ENCODE measurements around the gene PRRT2. TPM values are rescaled to one million over a fixed set of nuclear protein-coding genes. Genes with fewer than 3 reads are reported as not detected.

Gene PRRT2
- total and polyA plus RNA-seq, 2 experiments from 2014 or later = 13.3 to 16.6 TPM

DNA sequence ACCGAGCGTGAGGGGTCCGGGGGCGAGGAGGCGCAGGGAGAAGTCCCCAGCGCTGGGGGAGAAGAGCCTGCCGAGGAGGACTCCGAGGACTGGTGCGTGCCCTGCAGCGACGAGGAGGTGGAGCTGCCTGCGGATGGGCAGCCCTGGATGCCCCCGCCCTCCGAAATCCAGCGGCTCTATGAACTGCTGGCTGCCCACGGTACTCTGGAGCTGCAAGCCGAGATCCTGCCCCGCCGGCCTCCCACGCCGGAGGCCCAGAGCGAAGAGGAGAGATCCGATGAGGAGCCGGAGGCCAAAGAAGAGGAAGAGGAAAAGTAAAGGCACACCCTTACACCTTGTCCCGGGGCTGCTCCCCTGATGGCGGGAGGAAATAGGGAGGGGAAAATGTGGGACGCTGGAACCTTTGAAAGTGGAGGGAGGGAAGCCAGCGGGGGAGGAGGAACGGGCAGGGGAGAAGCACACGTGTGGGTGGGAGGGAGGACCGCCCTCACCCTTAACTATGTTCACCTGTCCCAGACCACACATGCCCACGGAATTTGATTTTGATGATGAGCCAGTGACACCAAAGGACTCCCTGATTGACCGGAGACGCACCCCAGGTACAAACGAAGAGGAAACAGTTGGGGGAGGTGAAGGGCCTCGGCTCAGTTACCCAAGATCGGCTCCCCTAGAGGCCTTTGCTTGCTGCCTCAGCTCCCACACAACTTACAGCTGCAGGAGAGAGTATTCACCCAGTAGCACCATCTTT, 4.9 kb downstream of the PRRT2 start:
- Histone ChIP-seq H3K27me3 (ENCODE audit: insufficient read depth) (no peaks in the 10 kb centered on the region), H3K4me1 (ENCODE audit: insufficient read depth) (peaks cover 45% of the 10 kb centered on the region), H3K27ac (ENCODE audit: low read depth) (peak overlapping the region; percentile 78), H3K79me2 (replicated peaks; ENCODE audit: insufficient read depth) (peaks cover 23% of the 10 kb centered on the region), H4K20me1 (replicated peaks; ENCODE audit: insufficient read depth) (0 out of 2 replicates have a peak, but pooled peaks cover 5% of the 10 kb centered on the region), H3K36me3 (ENCODE audit: insufficient read depth) (peaks cover 13% of the 10 kb centered on the region), H3K4me2 (peak overlapping the region; percentile 98), H3F3A (replicated peaks; ENCODE audit: low read depth) (peaks cover 25% of the 10 kb centered on the region; the same call in 1 of the 2 replicates), H3K9me2 (ENCODE audit: insufficient read depth) (no peaks in the 10 kb centered on the region), H2AFZ (peak overlapping the region; percentile 97), H3K4me3 (peak overlapping the region; percentile 100)
- peak; percentile 40 for TF ChIP-seq POLR2AphosphoS5 (IDR thresholded peaks at IDR 0.05; ENCODE audit: low read depth)
- peak in 1 of 2 experiments; percentile 17; a peak in 2 of 4 replicates for TF ChIP-seq CTCF (conservative IDR thresholded peaks at IDR 0.05; ENCODE audit: low read depth in 2 of 2)
- no peak for TF ChIP-seq EZH2 (IDR thresholded peaks at IDR 0.05; ENCODE audit: low read depth, unreplicated experiment)
- TF ChIP-seq JUNB (IDR thresholded peaks at IDR 0.05; ENCODE audit: unreplicated experiment) = no peak
- ATAC-seq (peak; percentile 19), DNase-seq (ENCODE audit: low spot score) (peak; percentile 80)
- H3K27ac Mint-ChIP-seq = peak overlapping the region; percentile 97
- H3K9me3 Mint-ChIP-seq = peaks cover 4% of the 10 kb centered on the region; the same call in 1 of the 3 replicates
- H3K4me1 Mint-ChIP-seq = peaks cover 52% of the 10 kb centered on the region
- H3K27me3 Mint-ChIP-seq (ENCODE audit: insufficient read depth, low read depth, poor library complexity) = peaks cover 23% of the 10 kb centered on the region
- peak overlapping the region; percentile 96 for H3K4me3 Mint-ChIP-seq
- peaks cover 35% of the 10 kb centered on the region for H3K36me3 Mint-ChIP-seq (ENCODE audit: low read depth)

DNA sequence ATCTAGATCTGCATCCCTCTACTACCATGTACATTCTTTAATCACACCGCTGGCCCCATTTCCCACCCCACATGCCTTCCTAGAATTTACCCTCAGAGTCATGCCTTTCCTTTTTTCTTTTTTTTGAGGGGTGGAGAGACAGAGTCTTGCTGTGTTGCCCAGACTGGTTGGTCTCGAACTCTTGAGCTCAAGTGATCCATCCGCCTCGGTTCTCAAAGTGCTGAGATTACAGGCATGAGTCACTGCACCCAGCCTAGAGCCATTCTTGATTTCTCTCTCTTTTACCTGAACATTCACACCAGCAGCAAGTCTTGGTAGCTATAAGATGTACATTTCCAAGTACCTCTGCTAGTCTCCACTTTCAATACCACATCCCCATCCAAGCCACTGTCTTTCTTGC, 6.1 kb downstream of the PRRT2 start:
- Histone ChIP-seq H2AFZ (no peak overlapping the region), H3K9me2 (ENCODE audit: insufficient read depth) (no peaks in the 10 kb centered on the region), H3K4me3 (peak overlapping the region; percentile 100; the same call in 1 of the 2 replicates), H3K4me2 (peak overlapping the region; percentile 98; the same call in 1 of the 2 replicates), H3K36me3 (ENCODE audit: insufficient read depth) (peaks cover 13% of the 10 kb centered on the region), H4K20me1 (replicated peaks; ENCODE audit: insufficient read depth) (0 out of 2 replicates have a peak, but pooled peaks cover 5% of the 10 kb centered on the region), H3F3A (replicated peaks; ENCODE audit: low read depth) (peaks cover 24% of the 10 kb centered on the region; the same call in 1 of the 2 replicates), H3K79me2 (replicated peaks; ENCODE audit: insufficient read depth) (peaks cover 23% of the 10 kb centered on the region), H3K27me3 (ENCODE audit: insufficient read depth) (no peaks in the 10 kb centered on the region), H3K27ac (ENCODE audit: low read depth) (no peak overlapping the region), H3K4me1 (ENCODE audit: insufficient read depth) (peaks cover 38% of the 10 kb centered on the region)
- H3K9me3 Mint-ChIP-seq = peaks cover 4% of the 10 kb centered on the region; the same call in 1 of the 3 replicates
- 0 out of 2 replicates have a peak overlapping the region, but pooled peaks have one; percentile 19 for H3K27ac Mint-ChIP-seq
- no peak for ATAC-seq
- DNase-seq (ENCODE audit: low spot score) = no peak
- peaks cover 21% of the 10 kb centered on the region for H3K27me3 Mint-ChIP-seq (ENCODE audit: insufficient read depth, low read depth, poor library complexity)
- peaks cover 48% of the 10 kb centered on the region for H3K4me1 Mint-ChIP-seq
- peak overlapping the region; percentile 65 for H3K4me3 Mint-ChIP-seq
- TF ChIP-seq EZH2 (IDR thresholded peaks at IDR 0.05; ENCODE audit: low read depth, unreplicated experiment) (no peak), CREB1 (CRISPR knock-in tag; IDR thresholded peaks at IDR 0.05; ENCODE audit: low read depth) (no peak), ZNF462 (CRISPR knock-in tag; IDR thresholded peaks at IDR 0.05) (no peak), EZH2phosphoT487 (IDR thresholded peaks at IDR 0.05; ENCODE audit: unreplicated experiment) (no peak), JUNB (IDR thresholded peaks at IDR 0.05; ENCODE audit: unreplicated experiment) (no peak), ZNF114 (CRISPR knock-in tag; IDR thresholded peaks at IDR 0.05) (no peak), ETS1 (IDR thresholded peaks at IDR 0.05) (no peak), NANOG (IDR thresholded peaks at IDR 0.05; ENCODE audit: borderline replicate concordance) (no peak)
- peaks cover 35% of the 10 kb centered on the region for H3K36me3 Mint-ChIP-seq (ENCODE audit: low read depth)

All from GM23338 (cell line).